PC-3 (cell line): ENCODE results near the gene STXBP4.

Experiments used
- EZH2phosphoT487 ChIP-seq: fragments of 300-600 bp; sonication (generic); IDR thresholded peaks from 2 replicates; pipeline ENCODE4 v1.6.1; 2018; ENCODE audit warnings: mild to moderate bottlenecking, antibody characterized with exemption, low read length, borderline replicate concordance
- TF ChIP-seq, protein P1 (sequence below): fragments of 300-600 bp; sonication (generic); conservative IDR thresholded peaks from 2 replicates; pipeline ENCODE4 v1.5.1; 2017; ENCODE audit warnings: antibody characterized with exemption, low read depth, mild to moderate bottlenecking, low read length

DNA sequence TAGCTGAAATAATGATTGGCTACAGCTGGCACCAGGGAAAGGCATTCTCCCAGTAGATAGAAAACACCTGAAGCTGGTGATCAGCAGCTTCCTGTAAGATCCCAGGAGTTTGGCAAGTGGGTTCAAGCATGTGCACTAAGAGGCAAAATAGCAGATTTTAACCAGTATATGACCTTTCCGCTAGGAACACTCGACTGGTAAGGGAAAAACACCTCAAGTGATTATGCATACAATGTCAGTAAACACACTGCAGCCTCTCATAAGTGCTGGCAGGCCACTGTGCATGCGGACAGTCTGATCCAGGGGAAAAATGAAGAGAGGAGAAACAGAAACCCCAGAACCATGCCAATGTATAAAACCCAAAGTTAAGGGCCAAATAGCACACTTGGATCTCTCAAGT, 247.1 kb downstream of the STXBP4 start:
- TF ChIP-seq, protein P1, sequence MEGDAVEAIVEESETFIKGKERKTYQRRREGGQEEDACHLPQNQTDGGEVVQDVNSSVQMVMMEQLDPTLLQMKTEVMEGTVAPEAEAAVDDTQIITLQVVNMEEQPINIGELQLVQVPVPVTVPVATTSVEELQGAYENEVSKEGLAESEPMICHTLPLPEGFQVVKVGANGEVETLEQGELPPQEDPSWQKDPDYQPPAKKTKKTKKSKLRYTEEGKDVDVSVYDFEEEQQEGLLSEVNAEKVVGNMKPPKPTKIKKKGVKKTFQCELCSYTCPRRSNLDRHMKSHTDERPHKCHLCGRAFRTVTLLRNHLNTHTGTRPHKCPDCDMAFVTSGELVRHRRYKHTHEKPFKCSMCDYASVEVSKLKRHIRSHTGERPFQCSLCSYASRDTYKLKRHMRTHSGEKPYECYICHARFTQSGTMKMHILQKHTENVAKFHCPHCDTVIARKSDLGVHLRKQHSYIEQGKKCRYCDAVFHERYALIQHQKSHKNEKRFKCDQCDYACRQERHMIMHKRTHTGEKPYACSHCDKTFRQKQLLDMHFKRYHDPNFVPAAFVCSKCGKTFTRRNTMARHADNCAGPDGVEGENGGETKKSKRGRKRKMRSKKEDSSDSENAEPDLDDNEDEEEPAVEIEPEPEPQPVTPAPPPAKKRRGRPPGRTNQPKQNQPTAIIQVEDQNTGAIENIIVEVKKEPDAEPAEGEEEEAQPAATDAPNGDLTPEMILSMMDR: no peak
- TF ChIP-seq EZH2phosphoT487: no peak
